IMR-90 (cell line): ENCODE measurements around the gene DHX57. TPM values are rescaled to one million over a fixed set of nuclear protein-coding genes. Genes with fewer than 3 reads are reported as not detected.

Source experiments
- ATAC-seq: fragments of 200-7000 bp; cut with Tn5 transposase; 2 replicates; pipeline ENCODE4 v1.9.1; 2020; ENCODE audit warnings: low read depth, mild to moderate bottlenecking, moderate library complexity
- BruUV-seq: library from RNA; stranded (reverse); fragments of 400-500 nt; replicated peaks from 2 replicates; lab custom pipeline; 2021; lab: Mats Ljungman, UMichigan
- CTCF ChIA-PET: fragments of 300-600 bp; formaldehyde crosslinking; extraction: SDS; loops from one replicate; lab custom pipeline; 2021; ENCODE audit warnings: antibody characterized with exemption; lab: Yijun Ruan, JAX
- POLR2A ChIA-PET: fragments of 300-600 bp; sonication (Branson Sonifier 250); formaldehyde crosslinking; loops from one replicate; lab custom pipeline; 2022; ENCODE audit warnings: antibody characterized with exemption; ENCODE audit not compliant: unreplicated experiment; lab: Charles Lee
- DNase-seq: peaks from one replicate; pipeline ENCODE4 v3.0.0; 2013
- H2AFZ ChIP-seq: replicated peaks from 2 replicates; pipeline ENCODE3; 2013; ENCODE audit warnings: low read length, mild to moderate bottlenecking; ENCODE audit not compliant: poor library complexity
- H2AK5ac ChIP-seq: 2 replicates; pipeline ENCODE4 v1.6.1; 2013; ENCODE audit warnings: low read depth, low read length, inconsistent platforms
- H2AK9ac ChIP-seq: replicated peaks from 2 replicates; pipeline ENCODE3; 2013; ENCODE audit warnings: mild to moderate bottlenecking, low read depth, low read length, moderate library complexity; ENCODE audit not compliant: poor library complexity
- H2BK120ac ChIP-seq: 2 replicates; pipeline ENCODE4 v1.6.1; 2013; ENCODE audit warnings: low read depth, low read length, inconsistent platforms
- H2BK15ac ChIP-seq: 3 replicates; pipeline ENCODE4 v1.6.1; 2013; ENCODE audit warnings: low read depth, low read length, inconsistent platforms
- H2BK20ac ChIP-seq: 2 replicates; pipeline ENCODE4 v1.6.1; 2013; ENCODE audit warnings: low read depth, mild to moderate bottlenecking, inconsistent platforms, low read length, moderate library complexity
- H2BK5ac ChIP-seq: 2 replicates; pipeline ENCODE4 v1.6.1; 2013; ENCODE audit warnings: mild to moderate bottlenecking, low read depth, low read length, inconsistent platforms; ENCODE audit not compliant: poor library complexity, severe bottlenecking
- H3K14ac ChIP-seq: replicated peaks from 2 replicates; pipeline ENCODE4 v1.6.1; 2013; ENCODE audit warnings: low read depth, low read length, inconsistent platforms
- H3K18ac ChIP-seq: 2 replicates; pipeline ENCODE4 v1.6.1; 2013; ENCODE audit warnings: low read depth, low read length, control low read depth
- H3K23ac ChIP-seq: 2 replicates; pipeline ENCODE4 v1.6.1; 2013; ENCODE audit warnings: low read depth, low read length, inconsistent platforms
- H3K27ac ChIP-seq: 2 replicates; pipeline ENCODE4 v1.5.1; 2013; ENCODE audit warnings: mild to moderate bottlenecking, control low read depth, low read length; ENCODE audit not compliant: insufficient read depth
- H3K27me3 ChIP-seq: 2 replicates; pipeline ENCODE4 v1.6.1; 2013; ENCODE audit warnings: low read length; ENCODE audit not compliant: control insufficient read depth, insufficient read depth
- H3K36me3 ChIP-seq: 2 replicates; pipeline ENCODE4 v1.6.1; 2013; ENCODE audit warnings: low read length, mixed read lengths; ENCODE audit not compliant: control insufficient read depth, insufficient read depth
- H3K4ac ChIP-seq: 2 replicates; pipeline ENCODE4 v1.6.1; 2013; ENCODE audit warnings: low read depth, low read length, inconsistent platforms
- H3K4me1 ChIP-seq: 2 replicates; pipeline ENCODE4 v1.6.1; 2013; ENCODE audit warnings: low read length, mixed read lengths; ENCODE audit not compliant: control insufficient read depth, insufficient read depth
- H3K4me2 ChIP-seq: 2 replicates; pipeline ENCODE4 v1.6.1; 2013; ENCODE audit warnings: low read depth, mild to moderate bottlenecking, control low read depth, low read length, moderate library complexity
- H3K4me3 ChIP-seq: 2 replicates; pipeline ENCODE4 v1.5.1; 2013; ENCODE audit warnings: low read depth, mild to moderate bottlenecking, control low read depth, low read length, moderate library complexity; ENCODE audit not compliant: insufficient read depth
- H3K56ac ChIP-seq: 2 replicates; pipeline ENCODE4 v1.6.1; 2013; ENCODE audit warnings: low read length, inconsistent platforms; ENCODE audit not compliant: insufficient read depth; ENCODE audit errors: extremely low read depth
- H3K79me1 ChIP-seq, 2 experiments: 2 replicates each; pipeline ENCODE4 v1.6.1; 2013; ENCODE audit warnings: low read length in 2 of 2, inconsistent platforms in 1 of 2, low read depth in 1 of 2
- H3K9ac ChIP-seq: 2 replicates; pipeline ENCODE4 v1.6.1; 2013; ENCODE audit warnings: low read depth, low read length, control low read depth
- H3K9me1 ChIP-seq: 2 replicates; pipeline ENCODE4 v1.6.1; 2013; ENCODE audit warnings: low read length, inconsistent platforms; ENCODE audit not compliant: insufficient read depth
- H3K9me3 ChIP-seq: 2 replicates; pipeline ENCODE4 v1.6.1; 2013; ENCODE audit warnings: low read length; ENCODE audit not compliant: control insufficient read depth, insufficient read depth
- H4K20me1 ChIP-seq: 2 replicates; pipeline ENCODE4 v1.6.1; 2013; ENCODE audit warnings: low read length, inconsistent platforms; ENCODE audit not compliant: insufficient read depth
- H4K5ac ChIP-seq: 2 replicates; pipeline ENCODE4 v1.6.1; 2013; ENCODE audit warnings: mild to moderate bottlenecking, low read depth, low read length, control low read depth
- H4K8ac ChIP-seq, 2 experiments: 2 replicates each; pipeline ENCODE4 v1.6.1; 2013; ENCODE audit warnings: low read depth in 2 of 2, low read length in 2 of 2, control low read depth in 1 of 2, inconsistent platforms in 1 of 2
- H4K91ac ChIP-seq: 2 replicates; pipeline ENCODE4 v1.6.1; 2013; ENCODE audit warnings: low read depth, low read length, inconsistent platforms; ENCODE audit not compliant: insufficient read depth
- BHLHE40 ChIP-seq: fragments of 150-350 bp; IDR thresholded peaks from 2 replicates; pipeline ENCODE4 v1.6.1; 2016; ENCODE audit warnings: mild to moderate bottlenecking, low read depth, low read length
- CEBPB ChIP-seq: IDR thresholded peaks from 2 replicates; pipeline ENCODE4 v1.6.1; 2012; ENCODE audit warnings: low read depth, low read length, improper control_type of control experiment
- CHD1 ChIP-seq: IDR thresholded peaks from 2 replicates; pipeline ENCODE4 v1.6.1; 2012; ENCODE audit warnings: low read depth, low read length, improper control_type of control experiment
- ELK1 ChIP-seq: fragments of 150-350 bp; IDR thresholded peaks from 2 replicates; pipeline ENCODE4 v1.6.1; 2016; ENCODE audit warnings: low read depth, mild to moderate bottlenecking, low read length, moderate library complexity, borderline replicate concordance
- FOS ChIP-seq: fragments of 150-350 bp; IDR thresholded peaks from 2 replicates; pipeline ENCODE4 v1.6.1; 2016; ENCODE audit warnings: low read depth, low read length
- MAFK ChIP-seq: IDR thresholded peaks from 2 replicates; pipeline ENCODE4 v1.6.1; 2012; ENCODE audit warnings: low read depth, low read length, improper control_type of control experiment
- MAZ ChIP-seq: IDR thresholded peaks from 2 replicates; pipeline ENCODE4 v1.6.1; 2012; ENCODE audit warnings: low read depth, mild to moderate bottlenecking, low read length, improper control_type of control experiment, moderate library complexity, borderline replicate concordance
- MXI1 ChIP-seq: IDR thresholded peaks from 2 replicates; pipeline ENCODE4 v1.6.1; 2012; ENCODE audit warnings: low read depth, mild to moderate bottlenecking, low read length, moderate library complexity, borderline replicate concordance
- NFE2L2 ChIP-seq: fragments of 150-350 bp; IDR thresholded peaks from 2 replicates; pipeline ENCODE4 v1.6.1; 2016; ENCODE audit warnings: low read depth, mild to moderate bottlenecking, low read length
- RAD21 ChIP-seq: IDR thresholded peaks from 2 replicates; pipeline ENCODE4 v1.6.1; 2012; ENCODE audit warnings: low read length, improper control_type of control experiment
- RCOR1 ChIP-seq: IDR thresholded peaks from 2 replicates; pipeline ENCODE4 v1.6.1; 2012; ENCODE audit warnings: mild to moderate bottlenecking, low read length, improper control_type of control experiment; ENCODE audit not compliant: insufficient replicate concordance
- RFX5 ChIP-seq: IDR thresholded peaks from 2 replicates; pipeline ENCODE4 v1.8.0; 2012; ENCODE audit warnings: low read depth, mild to moderate bottlenecking, low read length, moderate library complexity
- USF2 ChIP-seq: fragments of 150-350 bp; IDR thresholded peaks from 2 replicates; pipeline ENCODE4 v1.6.1; 2017; ENCODE audit warnings: mild to moderate bottlenecking, antibody characterized with exemption, low read length, low read depth
- WGBS, 2 experiments: methylation state at CpG; one replicate each; pipeline versions ENCODE4 v1.1.5 to v1.1.7; 2013; ENCODE audit warnings: missing lambda C conversion rate in 2 of 2; ENCODE audit not compliant: insufficient read length in 1 of 2; ENCODE audit errors: extremely low coverage in 2 of 2; 5-methylcytosine and 5-hydroxymethylcytosine counted together
- dilution Hi-C: fragments of 300-500 bp; cut with HindIII; formaldehyde crosslinking; loops from one replicate; pipeline ENCODE4 v1.14.3; 2018; ENCODE audit warnings: low sequenced_read_pairs; ENCODE audit not compliant: unreplicated experiment
- in situ Hi-C: fragments of 300-500 bp; cut with MboI; formaldehyde crosslinking; loops from 3 replicates; pipeline ENCODE4 v1.14.3; 2019; ENCODE audit warnings: low sequenced_read_pairs, inconsistent platforms, mixed read lengths
- intact Hi-C: fragments of 100-400 bp; cut with micrococcal nuclease; formaldehyde crosslinking; loops from 2 replicates; pipeline ENCODE4 v1.10.0; 2022
- polyA plus RNA-seq, 3 experiments: library from polyadenylated mRNA; depleted of rRNA; stranded (reverse); fragments of >200 nt; gene quantifications; 2 replicates each; pipeline ENCODE4 v1.2.3, GENCODE V29; 2012; ENCODE audit warnings: low replicate concordance in 1 of 3
- total RNA-seq: library from RNA; depleted of rRNA; stranded (reverse); fragments of >200 nt; gene quantifications from 2 replicates; pipeline ENCODE4 v1.2.3, GENCODE V29; 2012

Gene DHX57
- total and polyA plus RNA-seq, 2 of the 4 experiments (the other 2 are of a cell fraction) = 9.5 to 24.4 TPM

- DNase-seq = no peak
- H3K56ac ChIP-seq = no peak overlapping the region
- CTCF ChIA-PET = no interaction called here
Observed at GRCh38 chr2:38830526-38831159, 45.1 kb downstream of the DHX57 start.

More at GRCh38 chr2:38830526-38831159, 45.1 kb downstream of the DHX57 start:
- dilution Hi-C loops (no loop called here), intact Hi-C loops (loop anchor here (10.0 kb wide), 1 partner anchor 296 kb away; no protein-coding TSS in a partner anchor), in situ Hi-C loops (no loop called here)
- POLR2A ChIA-PET = no interaction called here
- no peak for TF ChIP-seq USF2
- no peak for TF ChIP-seq BHLHE40
- no peak for TF ChIP-seq RFX5
- TF ChIP-seq FOS = no peak
- TF ChIP-seq MAZ = no peak
- no peak for TF ChIP-seq RCOR1
- no peak for TF ChIP-seq ELK1
- no peak for TF ChIP-seq CEBPB
- no peak for TF ChIP-seq MXI1
- TF ChIP-seq RAD21 = no peak
- TF ChIP-seq MAFK = no peak
- no peak for TF ChIP-seq CHD1
- TF ChIP-seq NFE2L2 = no peak
- H4K5ac ChIP-seq = no peak overlapping the region
- H3K4me2 ChIP-seq = no peak overlapping the region
- no peak overlapping the region for H3K9ac ChIP-seq
- BruUV-seq = no TSS peak
- H3K79me1 ChIP-seq = no peaks in the 10 kb centered on the region
- H3K9me3 ChIP-seq = no peaks in the 10 kb centered on the region
- no peak overlapping the region for H3K4me3 ChIP-seq
- H2AK9ac ChIP-seq = no peak overlapping the region
- no peak overlapping the region for H3K4ac ChIP-seq
- H2BK5ac ChIP-seq = no peak overlapping the region
- H3K23ac ChIP-seq = no peak overlapping the region
- H4K91ac ChIP-seq = no peak overlapping the region
- H4K20me1 ChIP-seq = no peaks in the 10 kb centered on the region
- no CpG with 5 or more reads among the region's 6 CpGs for WGBS, 2 experiments
- H2BK20ac ChIP-seq = no peak overlapping the region
- H2AFZ ChIP-seq = no peak overlapping the region
- no peak overlapping the region for H2AK5ac ChIP-seq
- H3K9me1 ChIP-seq = no peaks in the 10 kb centered on the region
- H3K27ac ChIP-seq = no peak overlapping the region
- H3K18ac ChIP-seq = no peak overlapping the region
- H4K8ac ChIP-seq = no peak overlapping the region
- no peak for ATAC-seq
- no peak overlapping the region for H2BK120ac ChIP-seq
- no peaks in the 10 kb centered on the region for H3K27me3 ChIP-seq
- no peak overlapping the region for H3K14ac ChIP-seq
- peaks cover 6% of the 10 kb centered on the region for H3K36me3 ChIP-seq
- H3K4me1 ChIP-seq = peaks cover 1% of the 10 kb centered on the region
- no peak overlapping the region for H2BK15ac ChIP-seq
